Measurements from ENCODE around the gene ZNF229.
"Not testable (repeated sequence)": the region's sequence is repeated elsewhere in the genome, so short reads cannot be mapped to it uniquely, and the experiment has no call there.

Gene ZNF229

DNA sequence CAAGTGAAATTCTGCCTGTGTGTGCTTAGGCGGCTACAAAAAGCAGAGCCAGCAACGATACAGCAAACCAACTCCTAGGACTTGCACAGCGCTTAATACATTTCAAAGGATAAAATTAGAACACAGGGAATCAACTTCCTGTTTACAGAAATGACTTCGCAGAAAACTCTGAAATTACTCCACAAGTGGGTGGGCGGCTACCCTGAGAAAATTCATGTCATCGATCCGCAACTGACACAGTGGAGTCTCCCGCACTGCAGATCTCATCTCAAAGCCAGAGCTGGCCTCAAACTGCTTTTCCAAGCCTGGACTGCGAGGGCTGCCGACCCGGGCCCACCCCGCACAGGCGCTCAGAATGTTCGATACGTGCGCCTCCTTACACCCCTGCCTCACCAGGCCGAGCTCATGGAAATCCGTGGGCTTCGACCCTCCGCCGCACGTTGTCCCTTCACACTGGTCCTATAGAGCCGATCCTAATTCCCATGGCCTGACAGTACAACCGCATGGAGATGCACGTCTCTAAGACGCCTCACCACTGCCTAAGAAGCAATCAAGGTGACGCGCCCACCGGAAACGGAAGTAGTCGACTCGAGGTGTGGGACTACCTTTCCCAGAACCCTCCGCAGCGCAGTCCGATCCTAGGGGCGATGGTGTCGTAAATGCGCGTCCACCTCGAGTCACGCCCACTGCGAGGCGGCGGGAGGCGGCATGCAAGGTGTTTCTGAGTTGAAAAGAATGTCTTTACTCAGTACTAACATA lies at the start of gene ZNF229:
ZNF229 (minus strand) TSS at position 557 of the 759 bp plus-strand sequence. CDS start 5,625 bp downstream, outside the sequence.
- FAIRE-seq = no peak

DNA sequence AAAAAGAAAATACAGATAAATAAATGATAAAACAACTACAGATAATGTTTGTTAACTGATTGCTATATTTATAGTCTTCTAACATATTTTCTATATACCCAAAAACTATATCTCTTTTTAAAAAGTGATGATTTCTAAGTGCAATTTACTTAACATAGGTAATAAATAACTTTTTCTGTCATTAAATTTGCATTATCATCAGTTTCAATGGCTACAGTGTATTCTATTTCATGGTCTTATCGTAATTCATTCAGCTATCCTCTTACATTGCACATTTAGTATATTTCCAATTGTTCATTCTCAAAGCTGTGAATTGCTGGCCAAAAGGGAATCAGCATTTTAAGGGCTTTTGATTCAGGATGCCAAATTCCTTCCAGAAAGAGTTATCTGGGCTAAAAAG lies 48.4 kb upstream of the ZNF229 start:
- FAIRE-seq = peak; percentile 64

DNA sequence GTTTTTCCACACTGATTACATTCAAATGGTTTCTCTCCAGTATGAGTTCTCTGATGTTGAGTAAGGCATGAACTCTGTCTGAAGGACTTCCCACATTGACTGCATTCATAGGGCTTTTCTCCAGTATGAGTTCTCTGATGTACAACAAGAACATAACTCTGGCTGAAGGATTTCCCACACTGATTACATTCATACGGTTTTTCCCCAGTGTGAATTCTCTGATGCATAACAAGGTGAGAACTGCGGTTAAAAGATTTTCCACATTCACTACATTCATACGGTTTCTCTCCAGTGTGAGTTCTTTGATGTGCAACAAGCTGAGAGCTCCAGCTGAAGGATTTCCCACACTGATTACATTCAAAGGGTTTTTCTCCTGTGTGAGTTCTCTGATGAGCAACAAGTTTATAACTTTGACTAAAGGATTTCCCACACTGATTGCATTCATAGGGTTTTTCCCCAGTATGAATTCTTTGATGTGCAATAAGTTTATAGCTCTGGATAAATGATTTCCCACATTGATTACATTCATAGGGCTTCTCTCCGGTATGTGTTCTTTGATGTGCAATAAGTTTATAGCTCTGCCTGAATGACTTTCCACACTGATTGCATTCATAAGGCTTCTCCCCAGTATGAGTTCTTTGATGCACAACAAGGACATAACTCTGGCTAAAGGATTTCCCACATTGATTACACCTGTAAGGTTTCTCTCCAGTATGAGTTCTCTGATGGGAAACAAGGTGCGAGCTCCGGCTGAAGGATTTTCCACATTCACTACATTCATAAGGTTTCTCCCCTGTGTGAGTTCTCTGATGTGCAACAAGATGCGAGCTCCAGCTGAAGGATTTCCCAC lies 28.5 kb upstream of the ZNF229 start:
- no peak for FAIRE-seq

DNA sequence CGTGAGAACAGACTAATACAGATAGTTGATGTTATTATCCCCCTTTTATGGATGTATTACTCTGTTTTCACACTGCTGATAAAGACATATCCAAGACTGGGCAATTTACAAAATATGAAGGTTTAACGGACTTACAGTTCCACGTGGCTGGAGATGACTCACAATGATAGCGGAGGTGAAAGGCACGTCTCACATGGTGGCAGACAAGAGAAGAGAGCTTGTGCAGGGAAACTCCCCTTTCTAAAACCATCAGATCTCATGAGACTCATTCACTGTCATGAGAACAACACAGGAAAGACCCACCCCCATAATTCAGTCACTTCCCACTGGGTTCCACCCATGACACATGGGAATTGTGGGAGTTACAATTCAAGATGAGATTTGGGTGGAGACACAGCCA lies 20.5 kb upstream of the ZNF229 start:
- not testable (repeated sequence) for FAIRE-seq

DNA sequence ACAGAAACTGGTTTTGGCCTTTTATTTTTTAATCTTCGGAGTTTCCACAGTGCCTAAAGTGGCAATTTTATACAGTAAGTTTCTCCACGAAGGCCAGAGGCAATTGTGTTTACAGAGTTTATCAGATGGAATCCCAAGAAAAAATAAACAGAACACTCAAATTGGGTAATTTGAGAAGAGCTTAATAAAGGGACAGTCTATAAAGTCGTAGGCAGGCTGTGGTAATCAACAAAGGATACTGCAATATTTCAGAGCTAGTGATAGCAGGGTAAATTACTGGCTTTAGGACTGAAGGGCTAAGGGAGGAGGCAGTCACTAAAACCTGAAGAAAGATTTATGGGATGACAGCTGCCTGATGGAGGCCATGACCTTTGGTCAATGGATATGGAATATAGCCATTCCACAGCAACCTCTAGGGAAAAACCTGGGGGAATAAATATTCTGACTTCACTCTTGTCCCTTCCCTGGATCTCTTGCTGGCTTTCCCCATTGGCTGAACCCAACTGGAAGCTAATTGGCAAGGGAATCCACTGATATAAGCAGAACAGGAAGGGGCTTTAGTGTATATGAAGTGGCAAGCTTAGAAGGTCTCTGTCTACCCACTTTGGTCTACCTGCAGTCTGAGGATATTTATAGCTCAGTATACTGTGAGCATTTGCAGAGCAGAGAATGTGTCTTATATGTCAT lies 14.5 kb upstream of the ZNF229 start:
- not testable (repeated sequence) for FAIRE-seq

DNA sequence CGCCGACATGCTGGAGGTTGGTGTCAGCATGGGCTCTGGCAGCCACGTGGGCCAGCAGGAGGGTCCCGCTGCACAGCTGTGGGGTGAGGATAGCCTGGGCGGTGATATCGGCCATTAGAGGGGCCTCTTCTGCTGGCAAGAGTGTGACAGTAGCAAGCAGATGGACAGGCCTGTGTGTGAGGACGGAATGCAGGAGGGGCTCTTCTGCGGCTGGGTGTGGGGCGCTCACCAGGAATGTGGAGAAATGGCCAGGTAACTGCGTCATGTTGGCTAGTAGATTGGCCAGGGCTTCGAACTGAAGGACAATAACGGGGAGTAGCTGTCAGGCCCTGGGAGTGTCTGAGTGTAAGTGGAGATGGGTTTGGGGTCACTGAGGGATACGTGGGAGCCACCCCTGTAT lies 7.7 kb upstream of the ZNF229 start:
- FAIRE-seq = not testable (repeated sequence)

DNA sequence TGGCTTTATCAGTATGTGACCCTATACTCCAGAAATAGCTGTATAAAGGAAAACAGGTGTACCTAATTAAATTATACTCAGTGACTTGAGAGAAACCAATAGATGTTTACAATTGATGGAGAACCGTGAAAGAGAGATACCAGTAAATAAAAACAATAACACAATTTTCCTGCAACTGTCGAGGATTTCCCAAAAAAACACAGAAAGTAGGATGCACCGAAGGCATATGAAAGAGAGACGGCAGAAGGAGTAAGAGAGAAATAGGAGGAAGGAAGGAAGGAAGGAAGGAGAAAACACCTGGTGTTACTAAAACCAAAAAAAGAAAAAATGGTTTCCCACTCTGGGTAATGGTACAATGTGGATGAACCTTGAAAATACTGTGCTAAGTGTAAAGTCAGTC lies 6.8 kb upstream of the ZNF229 start:
- FAIRE-seq = no peak

DNA sequence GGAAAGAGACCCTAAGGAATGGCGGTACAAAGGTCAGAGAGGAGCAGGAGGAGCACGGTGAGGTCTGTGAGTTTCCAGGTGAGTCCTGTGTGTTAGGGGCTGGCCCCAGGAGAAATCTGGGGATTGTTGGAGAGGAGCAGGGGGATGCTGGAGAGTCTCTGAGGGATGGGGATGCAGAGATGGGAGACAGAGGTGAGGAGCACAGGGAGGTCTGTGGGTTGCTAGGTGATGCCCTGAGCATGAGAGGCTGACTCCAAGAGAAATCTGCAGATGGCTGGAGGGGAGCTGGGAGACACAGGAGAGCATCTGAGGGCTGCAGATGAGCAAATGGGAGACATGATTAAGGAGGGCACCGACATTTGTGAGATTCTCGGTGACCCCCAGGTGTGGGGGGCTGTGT lies 4.1 kb upstream of the ZNF229 start:
- FAIRE-seq = no peak

DNA sequence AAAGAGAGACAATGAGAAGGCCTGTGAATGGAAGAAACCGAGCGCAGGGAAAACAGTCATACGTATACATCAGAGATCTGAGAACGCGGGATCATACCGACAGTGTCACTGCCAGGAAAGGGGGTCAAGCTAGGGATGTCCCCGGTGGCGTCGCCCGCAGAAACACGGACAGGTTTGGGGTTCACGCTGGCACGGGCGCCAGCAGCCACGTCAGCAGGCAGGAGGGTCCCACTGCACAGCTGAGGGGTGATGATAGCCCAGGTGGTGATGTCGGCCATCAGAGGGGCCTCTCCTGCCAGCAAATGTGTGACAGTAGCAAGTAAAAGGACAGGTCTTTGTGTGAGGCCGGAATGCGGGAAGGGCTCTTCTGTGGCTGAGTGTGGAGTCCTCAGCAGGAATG lies 3.4 kb upstream of the ZNF229 start:
- FAIRE-seq = no peak

DNA sequence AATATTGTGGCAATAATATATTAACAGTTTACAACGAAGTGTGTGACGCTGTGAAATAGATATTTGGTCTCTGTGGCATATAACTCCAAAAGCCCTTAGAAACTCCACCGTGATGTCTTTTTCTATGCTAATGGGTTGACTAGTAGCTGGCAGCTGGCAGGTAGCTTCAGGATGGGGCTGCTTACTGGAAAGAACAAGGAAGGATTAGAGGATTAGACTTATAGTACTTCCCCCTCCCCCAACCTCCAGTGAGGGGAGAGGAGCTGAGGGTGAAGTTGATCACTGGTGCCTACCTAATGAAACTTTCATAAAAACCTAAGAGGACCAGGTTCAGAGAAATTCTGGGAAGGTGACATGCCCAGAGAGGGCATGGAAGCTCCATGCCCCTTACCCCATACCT lies 9.8 kb downstream of the ZNF229 start:
- FAIRE-seq = no peak

DNA sequence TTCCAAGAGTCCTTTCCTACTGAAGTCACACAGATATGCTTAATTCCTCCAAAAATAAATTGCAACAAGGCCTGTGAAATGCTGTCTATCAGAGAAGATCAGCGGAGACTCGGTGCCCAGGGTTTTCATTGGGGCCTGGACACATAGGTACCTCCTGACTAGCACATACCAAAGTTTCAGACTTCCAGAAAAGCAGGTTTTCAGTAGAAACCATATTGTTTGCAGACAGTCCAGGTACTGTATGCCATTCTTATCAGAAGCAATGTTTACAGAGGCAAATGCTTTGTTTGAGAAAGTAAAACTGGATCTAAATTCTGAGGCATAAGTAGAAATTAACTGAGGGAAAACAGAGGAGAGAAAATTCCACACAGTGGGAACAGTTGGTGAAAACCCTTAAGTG lies 12.8 kb downstream of the ZNF229 start:
- no peak for FAIRE-seq

DNA sequence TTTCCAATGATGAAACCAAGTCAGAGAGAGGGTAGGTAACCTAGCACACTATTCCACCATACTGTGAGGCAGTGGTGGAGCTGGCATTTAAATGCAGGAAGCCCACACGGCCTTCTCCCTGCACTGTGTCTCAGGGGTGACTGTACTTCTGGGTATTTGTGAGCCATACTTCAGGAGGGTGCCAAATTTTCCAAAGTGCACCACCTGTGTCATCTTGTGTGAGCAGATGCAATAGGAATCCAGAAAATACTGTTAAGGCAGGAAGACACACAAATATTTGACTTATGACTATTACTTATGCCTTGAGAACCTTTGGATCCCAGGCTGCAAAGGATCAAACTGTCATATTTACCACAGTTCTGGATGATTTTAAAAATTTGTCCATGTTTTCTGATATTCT lies 17.3 kb downstream of the ZNF229 start:
- no peak for FAIRE-seq

DNA sequence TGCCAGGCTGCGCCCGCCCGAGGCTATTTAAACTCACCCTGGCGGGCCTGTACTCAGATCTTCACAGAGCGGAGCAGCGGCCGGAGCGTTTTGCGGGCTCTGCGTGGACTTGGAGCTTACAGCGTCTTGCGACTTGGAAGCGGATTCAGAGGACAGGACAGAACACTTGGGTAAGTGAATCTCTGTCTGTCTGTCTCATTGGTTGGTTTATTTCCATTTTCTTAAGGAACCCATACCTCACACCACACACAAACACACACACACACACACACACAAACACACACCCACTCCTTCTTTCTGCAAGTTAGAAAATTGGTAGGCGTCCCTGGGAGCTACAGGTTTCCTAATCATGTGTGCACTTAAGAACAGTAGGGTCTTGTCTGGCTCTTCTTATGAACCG lies 32.7 kb downstream of the ZNF229 start:
- FAIRE-seq = not testable (repeated sequence)

DNA sequence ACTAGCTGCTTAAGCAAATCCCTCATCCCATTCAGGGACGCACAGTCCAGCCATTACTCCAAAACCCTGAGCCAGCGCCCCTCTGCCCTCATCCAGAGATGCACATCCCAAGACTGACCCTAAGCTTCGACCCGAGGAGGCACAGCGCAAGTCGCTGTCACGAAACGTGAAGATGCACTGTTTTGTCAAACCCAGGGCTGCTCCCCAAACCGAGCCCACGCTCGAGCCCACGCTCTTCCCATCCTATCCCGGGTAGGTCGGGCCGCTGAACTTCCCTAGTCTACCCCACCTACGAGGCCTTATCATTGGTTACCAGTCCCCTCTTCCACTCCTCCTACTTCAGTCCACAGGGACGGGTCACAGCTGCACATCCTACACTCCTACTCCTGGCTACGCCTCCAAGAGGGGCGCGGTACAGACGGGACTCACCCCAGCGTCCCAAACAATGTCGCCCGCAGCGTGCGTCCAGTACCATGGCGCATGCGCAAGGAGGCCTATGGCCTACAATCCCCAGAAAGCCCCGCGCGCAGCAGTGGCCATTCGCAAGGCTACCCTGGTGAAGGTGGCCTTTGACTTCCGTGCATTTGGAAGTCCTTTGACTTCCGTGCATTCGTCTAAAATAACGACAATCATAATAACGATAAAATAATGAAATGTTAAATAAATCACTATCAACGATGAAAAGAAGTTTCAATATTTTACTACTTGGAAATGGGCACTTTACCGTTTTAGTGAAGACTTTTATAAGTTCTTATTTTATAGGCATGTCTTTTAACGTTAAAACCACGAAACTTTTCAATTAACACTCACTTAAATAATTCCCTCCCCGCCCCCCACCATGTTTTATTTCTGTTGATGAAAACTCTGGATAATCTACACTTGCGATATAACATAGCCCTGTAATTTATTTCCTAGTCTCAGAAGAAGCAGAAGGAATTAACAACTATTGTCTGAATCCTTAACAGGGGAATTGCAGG lies 46.8 kb downstream of the ZNF229 start, which contains the start of gene ZNF285:
ZNF285 (minus strand) TSS at position 470 of the 977 bp plus-strand sequence. CDS start 4,395 bp downstream, outside the sequence.
- FAIRE-seq = no peak

DNA sequence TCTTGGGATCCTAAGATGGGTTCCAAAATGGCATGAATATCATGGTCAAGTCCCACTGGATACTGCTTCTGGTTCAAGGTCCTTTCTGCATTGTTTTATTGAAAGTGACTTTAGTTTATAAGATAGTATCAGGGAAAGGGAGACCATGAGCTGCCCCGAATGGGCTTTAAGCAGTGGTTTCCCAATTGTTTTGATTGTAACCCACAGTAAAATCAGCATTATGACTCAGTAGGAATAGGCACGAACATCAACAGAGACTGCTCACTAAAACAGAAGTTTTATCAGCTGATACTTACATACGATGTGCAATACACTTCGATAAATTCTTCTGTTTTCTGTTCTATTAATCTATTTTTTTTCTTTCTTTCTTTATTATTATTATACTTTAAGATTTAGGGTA lies 59.0 kb downstream of the ZNF229 start:
- FAIRE-seq = not testable (repeated sequence)
